ENCODE data around the gene PRKN.
"Not testable (repeated sequence)": the region's sequence is repeated elsewhere in the genome, so short reads cannot be mapped to it uniquely, and the experiment has no call there.

DNA sequence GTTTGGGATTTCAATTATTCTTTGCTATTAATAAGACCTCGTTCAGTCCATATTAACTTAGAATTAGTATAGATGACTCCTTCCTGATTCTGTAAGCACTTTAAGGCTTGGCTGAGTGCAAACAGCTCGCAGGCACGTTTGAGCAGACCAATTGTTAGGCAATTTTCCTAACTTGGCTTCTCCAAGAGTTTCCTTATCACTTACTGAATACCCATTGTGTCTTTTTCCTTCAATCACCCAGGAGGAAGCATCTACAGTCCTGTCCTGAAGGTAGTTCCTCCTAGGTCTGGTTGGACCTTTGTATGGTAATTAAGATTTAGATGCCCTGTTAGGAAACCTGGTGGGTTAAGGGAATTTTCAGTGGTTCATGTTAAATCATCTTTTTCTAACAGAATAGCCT lies 1414.1 kb downstream of the PRKN start:
- TF ChIP-seq, protein P1, sequence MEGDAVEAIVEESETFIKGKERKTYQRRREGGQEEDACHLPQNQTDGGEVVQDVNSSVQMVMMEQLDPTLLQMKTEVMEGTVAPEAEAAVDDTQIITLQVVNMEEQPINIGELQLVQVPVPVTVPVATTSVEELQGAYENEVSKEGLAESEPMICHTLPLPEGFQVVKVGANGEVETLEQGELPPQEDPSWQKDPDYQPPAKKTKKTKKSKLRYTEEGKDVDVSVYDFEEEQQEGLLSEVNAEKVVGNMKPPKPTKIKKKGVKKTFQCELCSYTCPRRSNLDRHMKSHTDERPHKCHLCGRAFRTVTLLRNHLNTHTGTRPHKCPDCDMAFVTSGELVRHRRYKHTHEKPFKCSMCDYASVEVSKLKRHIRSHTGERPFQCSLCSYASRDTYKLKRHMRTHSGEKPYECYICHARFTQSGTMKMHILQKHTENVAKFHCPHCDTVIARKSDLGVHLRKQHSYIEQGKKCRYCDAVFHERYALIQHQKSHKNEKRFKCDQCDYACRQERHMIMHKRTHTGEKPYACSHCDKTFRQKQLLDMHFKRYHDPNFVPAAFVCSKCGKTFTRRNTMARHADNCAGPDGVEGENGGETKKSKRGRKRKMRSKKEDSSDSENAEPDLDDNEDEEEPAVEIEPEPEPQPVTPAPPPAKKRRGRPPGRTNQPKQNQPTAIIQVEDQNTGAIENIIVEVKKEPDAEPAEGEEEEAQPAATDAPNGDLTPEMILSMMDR (IDR thresholded peaks at IDR 0.05; ENCODE audit: poor library complexity) = not testable (repeated sequence)
- TF ChIP-seq EZH2 (IDR thresholded peaks at IDR 0.05; ENCODE audit: borderline replicate concordance) = not testable (repeated sequence)
